Cerebellar cortex (tissue), 1 donor: ENCODE data around the gene BMP7.

Experiments
- DNase-seq: peaks from one replicate; pipeline ENCODE4 v3.0.0-alpha.2; 2015; ENCODE audit warnings: low spot score

The BMP7 gene

DNA sequence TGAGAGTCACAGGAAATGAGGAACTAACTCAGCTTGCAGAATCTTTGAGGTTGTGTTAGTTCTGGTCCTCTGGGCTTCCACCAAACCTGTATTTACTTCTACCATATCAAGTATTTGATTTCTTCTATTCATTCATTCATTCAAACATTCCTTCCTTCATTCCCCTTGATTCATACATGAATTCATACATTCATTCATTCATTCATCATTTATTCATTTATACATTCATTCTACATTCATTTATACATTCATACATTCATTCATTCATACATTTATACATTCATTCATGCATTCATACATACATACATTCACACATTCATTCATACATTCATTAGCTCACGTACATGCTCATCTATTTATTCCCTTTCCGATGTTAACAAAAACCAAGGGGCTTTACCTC is 120.3 kb downstream of the BMP7 start:
- no peak for DNase-seq

DNA sequence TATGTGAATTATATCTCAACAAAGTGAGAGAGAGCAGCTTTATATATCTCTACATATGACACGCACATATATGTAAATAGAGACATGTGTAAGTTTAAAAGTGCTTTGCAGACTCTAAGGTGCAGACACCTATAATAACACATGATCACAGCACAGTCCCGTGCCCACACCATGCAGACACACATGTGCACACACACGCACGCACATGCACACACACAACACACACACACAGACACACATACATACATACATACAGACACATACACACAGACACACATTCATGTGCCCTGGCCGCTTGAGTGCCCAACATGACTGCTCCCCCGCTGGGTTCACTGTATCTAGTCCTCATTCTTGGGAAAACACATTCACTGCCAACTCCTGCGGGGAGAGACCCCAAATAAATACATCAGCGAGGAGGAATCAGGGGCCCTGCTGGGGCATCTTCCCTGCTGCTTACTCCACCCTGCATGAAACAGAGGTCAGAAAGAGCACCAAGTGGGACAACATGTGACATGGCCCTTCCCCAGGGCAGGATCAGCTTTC is 121.3 kb downstream of the BMP7 start:
- no peak for DNase-seq

DNA sequence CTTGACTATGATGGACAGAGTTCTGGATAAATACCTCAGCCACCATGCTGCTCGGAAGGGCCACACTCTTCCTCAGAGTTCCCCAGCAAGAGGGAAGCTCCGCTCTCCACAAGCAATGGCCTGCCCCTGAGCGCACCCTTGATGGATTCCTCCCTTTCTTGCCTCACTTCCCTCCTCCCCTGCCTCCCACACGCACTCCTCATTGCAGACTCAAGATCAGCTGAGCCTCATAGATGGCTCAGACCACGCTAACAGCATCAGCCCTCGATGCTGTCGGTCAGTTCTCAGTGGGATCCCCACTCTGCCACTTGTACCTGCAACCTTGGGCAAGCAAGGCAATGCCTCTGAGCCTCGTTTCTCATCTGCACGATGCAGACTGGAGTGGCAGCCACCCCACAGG is 123.3 kb downstream of the BMP7 start:
- DNase-seq = no peak

DNA sequence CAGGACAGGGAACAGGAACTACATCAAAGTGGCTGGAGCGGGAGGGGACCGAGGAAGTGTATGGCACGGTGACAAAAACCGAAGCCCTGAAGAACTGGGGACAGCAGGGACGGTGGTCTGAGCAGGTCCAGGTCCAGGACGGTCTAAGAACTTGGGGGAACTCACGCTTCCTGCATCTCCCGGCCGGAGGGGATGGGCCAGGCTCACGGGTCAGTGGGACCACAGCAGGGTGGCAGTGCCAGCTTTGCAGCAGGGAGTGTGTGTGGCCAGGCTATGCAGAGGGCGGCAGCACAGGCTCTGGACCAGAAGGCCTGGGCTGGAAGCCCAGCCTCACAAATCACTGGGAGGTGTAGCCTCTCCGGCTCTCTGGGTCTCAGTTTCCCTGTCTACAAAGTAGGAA is 123.8 kb downstream of the BMP7 start:
- DNase-seq = no peak

DNA sequence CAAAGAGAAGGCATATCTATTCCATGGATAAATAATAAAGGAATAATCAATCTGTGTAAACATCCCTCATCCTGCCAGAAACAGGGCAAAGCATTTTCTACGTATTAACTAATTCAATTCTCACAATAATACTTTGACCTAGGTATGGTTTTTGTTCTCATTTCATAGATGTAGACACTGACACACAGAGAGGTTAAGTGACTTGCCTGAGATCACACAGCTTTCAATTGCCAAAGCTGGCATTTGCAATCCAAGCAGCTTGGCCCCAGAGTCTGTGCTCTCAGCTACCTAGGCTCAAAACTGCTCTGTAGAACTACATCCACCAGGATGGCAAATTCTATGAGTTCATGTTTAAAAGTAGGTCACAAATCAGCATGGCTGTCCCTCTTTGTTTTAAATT is 124.9 kb downstream of the BMP7 start:
- no peak for DNase-seq

DNA sequence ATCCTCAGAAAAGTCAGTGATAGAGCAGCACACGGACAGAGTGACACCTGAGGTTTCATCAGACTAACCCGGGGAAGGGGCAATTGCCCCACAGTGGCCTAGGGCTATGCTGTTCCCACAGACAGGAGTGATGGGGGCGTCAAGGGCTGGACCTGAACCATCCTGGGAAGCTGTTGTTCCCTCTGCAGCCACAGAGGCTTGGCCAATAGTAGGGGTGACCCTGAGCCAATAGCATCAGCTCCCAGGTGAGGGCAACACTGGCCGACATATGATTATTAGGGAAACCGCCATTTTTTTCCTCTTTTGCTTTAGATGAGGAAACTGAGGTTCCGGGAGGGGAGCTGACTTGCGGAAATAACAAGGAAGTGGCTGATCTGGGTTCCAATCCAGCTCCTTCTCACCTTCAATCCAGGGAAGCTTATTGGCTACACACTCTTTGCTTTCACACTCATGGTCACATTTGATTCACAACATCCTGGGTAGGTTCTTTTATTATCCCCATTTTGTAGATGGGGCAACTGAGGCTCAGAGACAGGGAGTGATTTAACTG is 126.0 kb downstream of the BMP7 start:
- DNase-seq = no peak

DNA sequence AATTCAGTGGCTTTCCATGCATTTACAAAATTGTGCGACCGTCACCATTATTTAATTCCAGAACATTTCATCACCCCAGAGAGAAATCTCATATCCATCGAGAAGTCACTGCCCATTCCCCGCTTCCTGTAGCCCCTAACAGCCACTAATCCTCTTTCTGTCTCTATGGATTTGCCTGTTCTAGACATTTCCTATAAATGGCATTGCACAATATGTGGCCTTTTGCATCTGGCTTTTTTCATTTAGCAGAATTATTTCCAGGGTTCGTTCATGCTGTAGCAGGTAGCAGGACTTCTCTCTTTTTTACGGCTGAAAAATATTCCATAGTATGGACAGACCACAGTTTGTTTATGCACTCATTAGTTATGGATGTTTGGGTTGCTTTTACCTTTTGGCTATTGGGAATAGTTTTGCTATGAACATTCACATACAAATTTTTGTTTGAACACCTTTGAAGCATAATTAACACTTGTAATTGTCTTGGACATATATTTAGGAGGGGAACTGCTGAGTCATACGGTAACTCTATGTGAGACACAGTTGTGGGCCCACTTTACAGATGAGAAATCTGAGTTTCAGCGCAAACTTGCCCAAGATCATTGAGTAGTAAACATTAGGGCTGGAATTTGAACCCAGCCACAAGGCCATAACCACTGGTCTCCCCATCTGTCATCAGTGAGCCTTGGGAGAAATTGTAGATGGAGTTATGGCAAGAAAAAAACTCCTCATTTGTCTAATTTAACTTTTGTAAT is 126.9 kb downstream of the BMP7 start:
- no peak for DNase-seq

DNA sequence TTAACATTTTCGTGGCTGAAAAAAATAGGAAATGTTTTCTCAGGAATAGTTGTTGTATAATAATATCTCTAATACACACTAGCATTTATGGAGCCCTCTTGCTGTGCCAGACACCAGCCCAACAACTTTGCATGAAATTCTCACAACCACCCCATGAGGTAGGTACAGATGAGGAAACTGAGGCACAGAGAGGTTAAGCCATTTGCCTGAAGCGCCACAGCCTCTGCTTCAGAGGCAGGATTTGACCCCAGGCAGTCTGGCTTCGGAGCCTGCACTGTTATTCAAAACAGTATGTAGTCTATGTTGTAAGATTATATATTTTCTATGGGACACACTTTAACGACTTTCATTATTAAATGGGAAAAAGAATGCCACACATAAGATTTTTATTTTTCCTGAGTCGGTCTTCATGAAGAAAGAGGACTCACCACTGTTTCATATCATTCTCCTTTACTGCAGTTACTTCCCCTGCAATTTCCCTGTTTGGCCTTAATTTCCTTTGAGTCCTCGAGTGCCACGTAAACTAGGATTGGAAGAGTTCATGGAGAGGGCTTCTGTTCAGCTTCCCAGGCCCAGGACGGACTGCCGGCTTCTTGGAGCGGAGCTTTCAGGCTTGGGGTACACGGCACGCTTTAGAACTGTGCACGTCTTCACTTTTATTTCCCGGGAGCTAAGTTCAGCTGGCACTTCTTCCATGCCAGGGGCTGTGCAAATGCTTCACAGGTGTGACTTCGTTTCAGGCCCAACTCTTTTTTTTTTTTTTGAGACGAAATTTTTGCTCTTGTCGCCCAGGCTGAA is 128.0 kb downstream of the BMP7 start:
- no peak for DNase-seq

DNA sequence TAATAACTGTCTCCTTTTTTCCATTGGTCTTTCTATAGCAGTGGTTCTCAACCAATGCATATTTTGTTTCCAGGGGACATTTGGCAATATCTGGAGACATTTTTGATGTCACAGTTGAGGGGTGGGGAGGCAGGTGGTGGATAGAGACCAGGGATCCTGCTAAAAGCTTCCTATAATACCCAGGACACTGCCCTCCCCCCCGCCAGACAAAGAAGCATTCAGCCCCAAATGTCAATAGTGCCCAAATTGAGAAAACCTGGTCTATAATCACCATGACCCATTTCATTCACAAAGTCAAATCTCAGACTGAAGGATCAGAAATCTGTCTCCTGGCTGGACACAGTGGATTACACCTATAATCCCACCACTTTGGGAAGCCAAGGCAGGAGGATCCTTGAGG is 128.8 kb downstream of the BMP7 start:
- DNase-seq = no peak

DNA sequence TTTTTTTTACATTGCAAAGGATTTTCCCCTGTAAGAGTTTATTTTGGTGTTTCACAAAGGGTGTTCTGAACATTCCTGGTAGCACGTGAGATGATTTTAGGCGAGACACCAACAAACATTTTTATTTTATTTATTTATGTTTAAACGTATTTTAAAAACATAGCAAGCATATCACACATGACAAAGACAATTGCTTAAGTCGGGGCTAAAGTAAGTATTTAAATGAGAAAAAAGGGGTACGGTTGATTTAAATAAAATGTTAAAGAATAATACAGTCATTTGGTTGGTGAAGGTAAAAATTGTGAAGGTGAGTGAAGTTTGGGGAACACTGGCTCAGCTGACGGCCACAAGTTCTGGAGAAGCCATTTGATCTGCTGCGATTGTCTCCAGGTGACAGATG is 129.7 kb downstream of the BMP7 start:
- no peak for DNase-seq

DNA sequence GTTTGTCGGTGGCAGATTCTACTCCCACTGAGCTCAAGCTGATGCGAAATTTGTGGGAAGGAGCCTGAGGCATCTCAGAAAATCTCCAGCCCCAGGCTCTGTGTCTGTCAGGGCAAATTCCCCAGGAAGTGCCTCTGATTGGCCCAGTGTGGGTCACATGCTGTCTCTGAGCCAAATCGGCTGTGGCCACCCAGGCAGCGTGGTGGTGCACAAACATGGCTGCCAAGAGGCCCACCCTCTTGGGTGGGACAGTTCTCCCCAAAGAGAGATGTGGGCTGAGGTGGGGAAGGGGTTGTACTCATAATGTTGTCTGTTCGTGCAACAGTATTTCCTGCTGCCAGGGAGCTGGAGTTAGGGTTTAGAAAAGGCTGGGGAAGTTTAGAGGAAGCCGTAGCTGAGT is 130.6 kb downstream of the BMP7 start:
- no peak for DNase-seq

DNA sequence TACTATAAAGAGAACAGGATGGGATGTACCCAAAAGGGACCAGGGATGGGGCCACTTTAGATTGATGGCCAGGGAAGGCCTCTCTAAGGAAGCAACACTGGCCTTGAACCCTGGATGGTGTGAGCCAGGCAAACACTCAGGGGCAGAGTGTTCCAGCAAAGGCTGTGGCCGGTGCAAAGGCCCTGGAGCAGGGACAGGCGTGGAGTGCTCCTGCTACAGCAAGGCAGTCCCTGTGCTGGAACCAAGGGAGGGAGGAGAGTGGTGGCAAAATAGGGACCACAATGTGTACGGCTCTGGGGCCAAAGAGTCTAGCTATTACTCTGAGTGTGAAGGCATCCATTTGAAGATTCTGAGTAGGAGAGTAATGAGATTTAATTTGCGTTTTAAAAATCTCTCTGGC is 131.6 kb downstream of the BMP7 start:
- DNase-seq = no peak

DNA sequence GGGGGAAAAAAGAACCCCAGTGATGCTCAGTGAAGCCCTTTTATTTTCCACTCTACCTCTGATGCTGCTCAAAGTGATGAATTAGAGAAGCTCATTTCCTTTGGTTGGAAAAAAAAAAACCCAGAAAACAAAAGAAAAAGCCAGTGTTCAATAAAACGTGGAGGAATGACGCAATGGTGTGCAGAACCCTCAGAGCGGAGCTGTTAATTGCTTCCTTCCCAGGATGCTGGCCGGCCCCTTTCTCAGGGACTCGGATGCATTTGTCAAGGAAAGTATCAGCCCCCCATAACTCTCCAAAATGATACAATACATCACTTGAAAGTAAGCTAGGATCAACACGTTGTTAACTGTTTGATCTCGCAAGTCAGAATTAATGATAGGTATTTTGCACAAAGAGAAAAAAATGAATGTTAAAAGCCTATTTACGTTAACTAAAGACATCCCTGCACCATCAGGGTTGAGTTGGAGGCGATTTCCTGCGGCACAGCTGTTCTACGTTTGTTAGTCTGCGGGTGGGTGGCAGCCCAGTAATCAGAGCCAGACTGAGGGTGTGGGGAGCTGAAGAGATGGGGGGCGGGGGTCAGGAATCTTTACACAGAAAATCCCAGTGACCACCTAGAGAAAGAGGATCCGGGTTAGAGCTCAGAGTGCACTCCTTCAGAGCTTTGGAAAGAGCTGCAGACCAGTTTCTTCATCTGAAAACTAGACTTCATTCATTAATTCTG is 132.4 kb downstream of the BMP7 start:
- DNase-seq = no peak

DNA sequence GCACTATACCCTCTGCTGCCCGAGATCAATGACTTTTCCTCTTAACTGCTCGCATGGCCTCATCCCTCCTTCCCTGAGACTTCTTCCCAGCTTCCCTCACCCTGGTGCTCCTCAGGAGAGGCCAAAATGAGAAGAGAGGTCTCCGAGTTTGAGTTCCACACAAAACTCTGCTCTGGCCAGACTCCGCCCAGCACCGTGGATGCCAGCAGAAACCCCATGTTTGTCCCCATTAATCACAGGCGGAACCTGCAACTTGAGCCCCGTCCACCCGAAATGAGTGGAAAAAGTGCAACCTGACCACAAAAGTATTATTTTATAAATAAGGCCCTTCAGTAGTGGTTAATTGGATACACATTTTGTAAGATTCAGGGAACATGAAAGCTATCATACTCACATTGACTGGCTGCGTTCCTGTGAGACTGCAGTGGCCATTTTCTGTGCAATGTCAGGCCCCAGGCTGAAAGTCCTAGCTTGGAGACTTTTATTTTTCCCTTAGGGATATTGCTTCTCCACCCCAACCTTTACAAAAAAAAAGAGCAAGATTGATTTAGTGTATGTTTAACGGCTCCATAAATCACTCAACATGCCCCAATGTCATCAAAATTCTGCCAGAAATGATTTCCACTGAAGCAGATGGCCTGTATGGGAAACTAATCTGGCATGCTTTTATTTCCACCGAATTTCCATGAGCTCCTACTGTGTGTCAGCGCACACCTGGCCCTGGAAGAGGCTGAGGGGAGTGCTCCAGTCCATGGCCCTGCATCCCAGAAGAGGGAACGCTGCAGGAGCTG is 134.6 kb downstream of the BMP7 start:
- DNase-seq = no peak

DNA sequence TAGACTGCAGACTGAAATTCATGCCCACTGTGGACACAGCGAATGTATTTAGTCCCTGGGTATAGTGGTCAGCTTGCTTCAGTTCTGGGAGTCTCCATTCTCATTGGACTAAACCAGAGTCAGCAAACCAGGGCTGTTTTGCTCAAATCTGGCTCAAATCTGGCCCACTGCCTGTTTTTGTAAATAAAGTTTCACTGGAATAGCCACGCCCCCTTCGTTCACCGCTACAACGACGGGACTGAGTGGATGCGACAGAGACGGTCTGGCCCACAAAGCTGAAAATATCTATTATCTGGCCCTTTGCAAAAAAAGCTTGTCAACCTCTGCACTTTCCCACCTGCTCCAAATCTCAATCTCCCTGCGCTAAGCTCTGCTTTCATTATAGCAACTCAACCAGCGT is 135.4 kb downstream of the BMP7 start:
- DNase-seq = no peak

DNA sequence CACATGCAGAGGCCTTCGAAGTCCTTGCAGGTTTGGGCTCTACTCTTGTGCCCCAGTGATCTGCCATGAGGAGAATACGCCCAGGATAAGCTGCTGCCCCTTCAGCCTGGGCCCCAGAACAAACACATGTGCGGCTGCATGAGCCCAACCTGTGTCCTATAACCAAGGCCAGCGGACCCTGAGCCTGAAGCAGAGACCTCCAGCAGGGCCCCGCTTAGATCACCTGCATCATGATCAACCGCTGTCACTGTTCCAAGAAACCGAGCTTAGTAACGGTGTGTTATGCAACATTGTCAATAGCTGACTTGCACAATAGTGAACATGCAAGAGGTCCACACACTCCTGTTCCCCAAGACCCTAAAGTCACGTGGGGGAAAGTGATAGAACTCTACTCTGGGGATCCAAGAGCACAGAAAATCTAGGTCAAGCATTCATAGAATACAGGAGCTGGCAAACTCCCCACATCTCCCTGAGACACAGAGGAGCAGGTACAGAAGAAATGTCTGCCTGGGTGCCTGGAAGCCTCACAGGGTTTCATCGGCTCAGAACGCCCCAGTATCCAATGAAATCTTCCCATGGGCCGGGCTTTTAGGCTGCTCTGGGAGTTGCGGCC is 136.2 kb downstream of the BMP7 start:
- no peak for DNase-seq

DNA sequence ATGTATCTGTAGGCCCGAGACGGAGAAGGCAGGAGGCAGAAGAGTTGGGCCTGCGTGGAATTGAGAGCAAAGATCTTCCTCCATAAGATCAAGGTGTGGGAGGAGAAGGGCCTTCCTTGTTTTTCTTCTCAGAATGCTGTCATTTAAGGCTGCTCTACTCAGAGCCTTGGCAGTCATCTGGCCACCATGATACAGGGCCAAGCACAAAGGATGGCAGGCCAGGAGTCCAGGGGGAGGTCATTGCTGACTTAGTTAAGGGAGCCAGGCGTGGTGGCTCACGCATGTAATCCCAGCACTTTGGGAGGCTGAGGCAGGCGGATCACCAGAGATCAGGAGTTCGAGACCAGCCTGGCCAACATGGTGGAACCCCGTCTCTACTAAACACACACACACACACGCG is 137.1 kb downstream of the BMP7 start:
- DNase-seq = no peak

DNA sequence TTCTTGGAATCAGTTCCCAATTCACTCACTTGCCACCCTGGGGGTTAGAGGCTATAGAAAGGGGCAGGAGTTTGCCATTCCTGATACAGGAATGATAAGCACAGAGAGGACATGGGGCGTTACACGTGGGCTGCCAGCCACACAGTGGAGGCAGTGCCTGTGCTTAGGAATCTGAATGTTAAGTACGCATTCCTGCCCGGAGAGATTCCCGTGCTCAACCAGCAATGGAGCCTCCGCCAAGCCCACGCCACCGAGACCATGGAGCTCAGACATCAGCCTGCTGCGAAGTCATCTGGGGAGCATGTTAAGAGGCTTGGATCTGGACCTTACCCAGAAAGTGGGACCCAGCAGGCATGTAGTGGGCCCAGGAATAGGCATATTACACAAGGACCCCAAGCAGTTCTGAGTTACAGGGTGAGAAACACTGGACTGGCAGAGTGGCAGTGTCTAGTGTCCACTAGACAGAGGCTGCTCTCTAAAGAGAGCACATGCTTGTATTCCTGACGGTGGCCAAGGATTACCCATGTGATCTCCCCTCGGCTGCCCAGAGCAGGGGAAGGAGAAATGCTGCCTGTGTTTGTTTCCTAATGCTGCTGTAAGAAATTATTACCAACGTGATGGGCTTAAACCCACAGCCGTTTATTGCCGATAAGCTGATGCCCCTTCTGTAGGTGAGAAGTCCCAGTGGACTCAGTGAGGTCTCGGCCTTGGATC is 138.2 kb downstream of the BMP7 start:
- DNase-seq = no peak

DNA sequence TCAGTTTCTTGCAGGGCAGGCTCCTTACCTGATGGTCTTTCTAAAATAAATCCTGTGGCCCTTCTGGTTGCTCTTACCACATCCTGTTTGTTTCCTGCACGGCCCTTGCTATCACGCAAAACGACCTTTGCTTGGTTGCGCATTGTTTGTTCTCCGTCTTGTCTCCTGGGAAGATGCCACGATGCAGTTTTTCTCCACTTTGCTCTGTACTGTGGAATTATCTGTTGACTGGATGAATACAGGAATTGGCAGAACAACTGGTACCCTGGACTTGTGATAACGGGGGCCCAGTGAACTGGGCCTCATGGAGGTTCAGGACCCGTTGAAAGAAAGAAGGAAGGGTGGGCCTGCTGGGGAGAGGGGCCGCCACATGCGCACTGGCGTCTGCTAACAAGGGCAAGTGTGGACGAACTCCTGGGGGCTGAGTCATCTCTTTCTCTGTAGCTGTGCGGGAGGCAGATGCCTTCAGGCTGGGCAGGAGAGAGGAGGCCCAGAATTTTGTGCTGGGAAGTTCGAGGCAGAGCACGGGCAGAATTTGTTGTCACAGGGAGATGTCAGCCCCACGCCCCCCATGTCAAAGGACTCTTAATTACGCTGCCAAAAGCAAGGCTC is 139.9 kb downstream of the BMP7 start:
- no peak for DNase-seq
